Stromal cell of bone marrow (primary cell): Measurements from ENCODE around the gene TRIP6.
"Not testable (repeated sequence)": the region's sequence is repeated elsewhere in the genome, so short reads cannot be mapped to it uniquely, and the experiment has no call there.

Source experiments
- DNase-seq: peaks from one replicate; pipeline ENCODE4 v3.0.0-alpha.2; 2012; ENCODE audit warnings: low read depth

TRIP6 gene

DNA sequence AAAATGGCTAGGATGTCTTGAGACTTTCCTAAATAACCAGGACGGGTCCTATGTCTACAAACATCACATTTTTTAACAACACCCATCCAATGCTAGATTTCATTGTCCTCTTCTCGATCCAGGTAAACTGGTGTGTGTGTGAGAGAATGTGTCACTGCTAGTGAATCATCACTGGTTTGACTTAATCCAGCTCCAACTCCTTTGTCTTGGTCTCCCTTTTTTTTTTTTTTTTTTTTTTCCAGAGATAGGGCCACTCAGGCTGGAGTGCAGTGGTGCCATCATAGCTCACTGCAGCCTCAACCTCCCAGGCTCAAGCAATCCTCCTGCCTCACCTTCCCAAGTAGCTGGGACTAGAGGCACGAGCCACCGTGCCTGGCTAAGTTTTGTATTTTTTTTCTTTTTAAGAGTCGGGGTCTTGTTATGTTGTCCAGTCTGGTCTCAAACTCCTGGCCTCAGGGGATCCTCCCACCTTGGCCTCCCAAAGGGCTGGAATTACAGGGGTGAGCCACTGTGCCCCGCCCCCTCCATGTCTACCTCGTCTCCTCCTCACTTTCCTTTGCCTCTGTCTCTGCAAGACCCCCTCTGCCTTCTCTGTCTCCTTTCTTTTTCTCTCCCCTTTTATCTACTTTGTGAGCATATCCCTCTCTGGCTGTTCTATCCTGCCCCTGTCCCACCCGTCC is 24.5 kb downstream of the TRIP6 start:
- DNase-seq: no peak

DNA sequence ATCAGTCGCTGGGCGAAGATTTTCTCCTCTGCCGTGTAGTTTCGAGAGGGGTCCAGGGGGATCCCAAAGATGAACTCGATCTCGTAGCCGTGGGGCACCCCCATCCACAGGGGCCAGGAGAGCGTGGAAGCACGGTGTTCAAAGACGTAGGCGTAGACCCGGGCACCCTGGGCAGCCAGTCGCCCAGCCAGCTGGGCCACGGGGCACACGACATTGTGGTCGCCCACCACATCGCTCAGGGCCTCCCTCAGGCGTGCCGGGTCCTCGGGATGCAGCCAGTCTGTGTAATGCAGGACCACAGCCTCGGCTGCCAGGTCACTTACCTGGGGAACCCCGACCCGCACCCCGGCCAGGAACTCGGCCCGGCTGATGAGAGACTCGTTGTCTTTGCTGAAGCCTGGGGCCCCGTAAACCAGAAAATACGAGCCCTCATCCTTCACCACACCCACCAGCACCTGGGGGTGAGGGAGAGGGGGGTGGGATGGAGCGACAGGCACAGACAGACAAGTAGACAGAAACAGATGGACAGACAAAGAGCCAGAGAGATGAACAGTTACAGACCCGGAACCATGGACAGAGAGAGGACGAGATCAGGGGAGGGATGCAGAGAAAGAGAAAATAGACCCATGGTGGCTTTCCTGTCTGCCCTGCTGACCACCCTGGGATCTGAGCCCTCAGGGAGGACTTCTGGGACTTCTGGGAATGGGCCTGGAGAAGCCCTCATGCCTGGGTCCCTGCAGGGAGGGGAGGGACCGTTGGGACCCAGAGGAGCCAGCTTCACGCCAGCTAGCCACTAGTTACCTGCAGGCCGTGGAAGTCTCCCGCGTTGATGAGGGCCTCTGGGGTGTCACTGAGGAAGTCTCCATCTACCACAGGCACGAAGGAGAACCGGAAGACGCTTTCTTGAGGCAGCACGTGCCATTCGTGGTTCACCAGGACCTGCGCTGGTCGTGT is 25.5 kb downstream of the TRIP6 start:
- DNase-seq: no peak

DNA sequence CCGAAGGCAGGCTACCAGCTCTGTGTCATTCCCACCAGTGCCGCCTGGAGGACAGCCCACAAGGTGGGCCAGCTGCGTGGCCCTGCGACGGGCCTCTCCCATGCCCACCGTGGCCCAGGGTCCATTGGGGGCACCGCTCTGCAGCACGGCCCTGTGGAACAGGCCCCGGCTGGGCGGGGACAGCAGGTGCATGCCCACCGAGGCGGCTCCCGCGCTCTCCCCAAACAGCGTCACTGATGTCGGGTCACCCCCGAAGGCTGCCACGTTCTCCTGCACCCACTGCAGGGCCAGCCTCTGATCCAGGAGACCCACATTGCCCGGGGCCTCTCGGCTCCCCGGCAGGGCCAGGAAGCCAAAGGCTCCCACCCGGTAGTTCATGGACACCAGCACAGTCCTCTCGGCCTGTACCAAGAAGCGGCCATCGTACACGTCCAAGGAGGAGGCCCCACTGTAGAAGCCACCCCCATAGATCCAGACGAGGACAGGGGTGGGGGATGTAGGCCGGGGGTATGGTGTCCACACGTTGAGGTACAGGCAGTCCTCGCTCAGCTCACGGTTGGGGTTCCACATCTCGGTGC is 26.2 kb downstream of the TRIP6 start:
- DNase-seq: no peak

DNA sequence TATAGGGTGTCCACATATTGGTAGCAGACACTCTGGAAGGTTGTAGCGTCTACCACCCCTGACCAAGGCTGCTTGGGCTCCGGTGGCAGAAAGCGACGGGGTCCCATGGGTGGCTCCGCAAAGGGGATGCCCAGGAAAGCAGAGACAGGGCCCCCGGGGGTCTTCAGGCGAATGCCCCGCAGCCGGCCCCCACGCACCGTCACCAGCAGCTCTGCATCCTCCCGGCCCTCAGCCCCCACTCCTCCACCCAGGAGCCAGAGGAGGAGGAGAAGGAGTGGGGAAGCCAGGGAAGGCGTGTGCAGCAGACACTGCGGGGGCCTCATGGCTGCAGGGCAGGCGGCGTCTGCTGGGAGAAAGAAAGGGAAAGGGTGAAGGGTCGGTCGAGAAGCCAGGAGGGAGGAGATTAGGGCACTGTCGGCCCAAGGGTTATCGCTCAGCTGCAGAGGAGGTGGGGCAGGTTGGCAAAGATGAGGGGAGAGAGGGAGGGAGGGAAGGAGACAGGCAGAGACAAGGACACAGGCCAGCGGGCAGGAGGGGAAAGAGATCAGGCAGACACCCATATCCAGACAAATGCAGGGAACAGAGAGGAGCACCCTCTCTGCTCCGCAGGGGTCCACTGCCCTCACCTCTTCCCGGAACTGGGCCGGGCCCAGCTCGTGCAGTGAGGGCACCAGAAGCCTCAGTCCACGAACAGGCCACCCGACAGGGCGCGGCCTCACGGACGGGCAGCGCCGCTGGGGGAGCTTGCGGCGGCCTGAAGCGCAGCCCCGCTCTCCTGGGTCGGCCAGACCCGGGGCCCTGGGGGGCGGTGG is 26.9 kb downstream of the TRIP6 start:
- DNase-seq: no peak

DNA sequence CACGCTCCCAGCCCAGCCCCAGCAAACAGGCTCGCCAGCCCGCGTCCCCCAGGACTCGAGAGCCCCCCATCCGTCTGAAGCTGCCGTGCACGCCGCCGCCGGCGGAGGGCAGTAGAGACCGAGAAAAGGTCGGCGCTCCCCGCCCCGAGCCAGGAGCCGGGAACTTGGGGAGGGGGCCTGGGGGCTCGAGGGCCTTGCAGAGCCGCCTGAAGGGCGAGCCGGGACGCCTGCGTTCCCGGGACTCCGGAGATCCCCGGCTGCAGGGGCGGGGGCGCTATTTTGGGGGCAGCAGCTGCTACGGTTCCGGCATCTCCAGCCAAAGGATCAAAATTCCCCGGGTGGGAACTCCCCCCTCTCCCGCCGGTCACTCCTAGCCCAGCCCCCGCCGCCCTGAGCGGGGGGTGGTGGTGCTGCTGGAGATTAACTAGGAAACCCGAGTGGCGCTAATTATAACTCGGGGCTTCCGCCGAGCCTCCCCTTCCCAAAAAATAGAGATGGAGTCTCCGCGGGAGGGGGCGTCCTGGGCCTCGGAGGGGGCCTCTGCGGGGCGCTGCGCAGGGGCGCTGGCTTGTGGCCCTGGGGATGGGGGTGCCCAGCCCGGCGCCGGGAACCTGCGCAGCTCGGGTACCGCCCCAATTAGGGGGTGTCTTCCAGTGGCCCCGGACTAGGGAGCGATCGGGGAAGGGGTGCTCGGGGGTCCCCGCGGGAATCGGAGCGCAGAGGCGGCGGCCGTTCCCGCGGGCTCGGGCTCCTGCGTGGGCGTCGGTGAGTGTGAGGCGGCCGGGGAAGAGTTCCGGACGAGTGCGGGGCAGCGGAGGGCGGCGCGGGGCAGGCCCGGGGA is 27.9 kb downstream of the TRIP6 start:
- no peak for DNase-seq

DNA sequence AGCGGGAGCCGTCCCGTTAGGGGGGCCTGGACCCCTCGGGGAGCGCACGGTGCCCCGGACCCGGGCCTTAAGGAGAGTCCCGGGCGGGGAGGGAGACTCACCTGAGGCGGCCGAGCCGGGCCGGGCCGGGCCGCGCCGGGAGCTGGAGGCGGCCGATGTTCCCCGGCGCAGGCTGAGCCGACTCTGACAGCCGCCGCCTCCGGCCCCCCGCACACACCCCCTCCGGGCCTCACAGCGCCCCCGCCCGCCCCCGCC is 28.4 kb downstream of the TRIP6 start, which contains the start of gene ACHE:
ACHE (minus strand) TSS at position 188 of the 255 bp plus-strand sequence. CDS start 1,656 bp downstream, outside the sequence.
- no peak for DNase-seq

DNA sequence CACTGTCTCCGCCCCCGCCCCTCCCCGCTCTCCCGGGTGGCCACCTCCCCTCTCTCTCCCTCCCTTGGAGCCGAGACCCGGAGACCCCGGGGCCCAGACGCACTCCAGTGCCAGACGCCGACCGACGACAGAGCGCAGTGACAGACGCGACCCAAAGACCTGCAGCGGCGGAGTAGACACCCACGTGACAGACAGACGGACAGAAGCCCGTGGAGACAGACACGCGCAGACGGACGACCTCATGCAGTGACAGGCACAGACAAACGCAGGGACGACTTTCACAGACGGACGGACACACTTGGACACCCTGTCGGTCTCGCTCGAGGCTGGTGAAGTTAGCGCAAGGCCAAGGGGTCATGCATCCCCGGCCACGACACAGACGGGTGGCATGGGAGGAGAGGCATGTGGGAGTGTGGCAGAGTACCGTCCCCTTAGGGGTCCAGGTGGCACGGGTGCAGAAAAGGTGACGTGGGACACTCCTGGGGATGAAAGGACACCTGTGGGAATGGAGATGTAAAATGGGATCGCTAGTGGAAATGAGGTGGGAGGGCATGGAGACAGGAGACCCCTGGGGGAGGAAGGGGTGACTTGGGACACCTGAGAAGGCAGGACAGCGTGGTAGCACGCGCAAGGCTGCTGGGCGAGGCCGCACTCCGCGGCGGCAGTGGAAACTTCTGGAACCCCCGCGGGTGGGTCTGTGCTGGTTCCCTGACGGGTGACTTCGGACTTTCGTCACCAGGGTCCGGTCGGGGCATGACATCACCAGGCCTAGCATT is 29.0 kb downstream of the TRIP6 start:
- DNase-seq: no peak

DNA sequence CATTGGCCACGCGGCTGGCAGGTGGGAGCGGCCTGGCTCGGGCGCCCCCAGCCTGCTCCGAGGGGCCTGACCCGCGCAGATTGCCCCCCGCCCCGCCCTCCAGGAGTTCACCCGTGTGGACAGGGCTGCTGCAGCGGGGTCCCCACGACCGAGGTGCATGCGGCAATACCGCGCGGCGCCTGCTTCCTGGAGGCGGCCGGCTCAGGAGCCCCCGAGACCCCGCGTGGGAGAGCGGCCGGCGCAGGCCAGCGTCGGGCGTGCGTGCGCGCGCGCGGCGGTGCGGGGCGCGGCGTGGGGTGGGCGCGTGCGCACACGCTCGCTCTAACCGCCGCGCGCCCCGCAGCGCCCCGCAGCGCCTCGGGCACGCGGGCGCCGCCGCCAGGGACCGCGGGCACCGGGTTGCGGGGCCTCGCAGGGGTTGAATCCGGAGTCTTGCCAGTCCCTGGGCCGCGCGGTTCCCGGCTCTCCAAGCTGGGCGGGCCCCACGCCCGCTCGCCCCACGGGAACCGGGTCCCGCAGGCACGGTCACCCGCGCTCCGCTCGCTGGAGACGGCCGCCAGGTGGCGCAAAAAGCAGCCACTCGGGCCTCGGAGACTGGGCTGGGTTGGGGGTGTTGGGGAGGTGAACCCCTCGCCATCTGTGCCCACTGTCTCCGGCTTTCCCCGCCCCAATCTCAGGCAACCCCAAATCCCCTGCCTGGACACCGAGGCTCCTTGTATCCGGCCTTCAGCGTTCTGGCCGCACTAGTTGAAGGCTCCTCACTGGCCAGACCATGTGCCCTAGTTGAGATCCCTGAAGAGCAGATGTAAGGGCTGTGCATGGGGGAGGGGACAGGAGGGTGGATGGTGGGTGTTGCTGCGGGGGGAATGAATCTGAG is 29.8 kb downstream of the TRIP6 start:
- no peak for DNase-seq

DNA sequence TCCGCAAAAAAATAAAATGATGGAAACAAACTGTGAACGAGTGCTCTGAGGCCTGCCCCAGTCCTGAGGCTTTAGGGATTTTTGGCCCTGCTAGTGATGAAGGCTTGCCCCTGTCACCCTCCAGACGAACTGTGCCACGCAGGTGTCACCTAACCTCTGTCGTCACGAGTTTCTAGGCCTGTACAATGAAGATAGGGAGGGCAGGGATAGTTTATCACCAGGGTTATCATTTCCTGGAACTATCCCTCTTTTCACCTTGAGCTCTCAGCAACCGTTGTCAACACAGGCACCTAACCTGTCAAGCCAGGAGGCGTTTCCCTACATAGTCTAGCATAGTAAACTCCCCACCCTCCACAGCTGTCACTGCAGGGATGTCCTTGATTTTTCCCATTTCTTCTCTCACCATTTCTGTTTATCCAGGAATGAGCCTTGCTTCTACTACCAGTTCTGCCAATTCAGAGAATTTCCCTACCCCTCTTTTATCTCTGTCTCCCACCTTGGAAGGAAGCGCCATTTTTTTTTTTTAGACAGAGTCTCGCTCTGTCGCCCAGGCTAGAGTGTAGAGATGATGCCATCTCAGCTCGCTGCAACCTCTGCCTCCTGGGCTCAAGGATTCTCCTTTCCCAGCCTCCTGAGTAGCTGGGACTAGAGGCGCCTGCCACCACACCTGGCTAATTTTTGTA is 30.7 kb downstream of the TRIP6 start:
- DNase-seq: no peak

DNA sequence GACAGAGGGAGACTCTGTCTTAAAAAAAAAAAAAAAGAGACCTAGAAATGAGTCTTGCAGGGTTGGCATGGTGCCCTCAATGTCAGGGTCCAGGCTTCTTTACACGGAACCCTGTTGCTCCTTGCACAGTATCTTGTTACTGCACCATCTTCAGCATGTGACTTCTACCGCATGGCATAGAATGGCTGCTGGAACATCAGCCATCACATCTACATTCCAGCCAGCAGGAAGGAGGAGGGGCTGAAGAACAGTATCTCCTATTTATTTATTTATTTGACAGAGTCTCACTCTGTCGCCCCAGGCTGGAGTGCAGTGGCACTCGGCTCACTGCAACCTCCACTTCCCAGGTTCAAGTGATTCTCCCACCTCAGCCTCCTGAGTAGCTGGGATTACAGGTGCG is 32.2 kb downstream of the TRIP6 start:
- DNase-seq: no peak

DNA sequence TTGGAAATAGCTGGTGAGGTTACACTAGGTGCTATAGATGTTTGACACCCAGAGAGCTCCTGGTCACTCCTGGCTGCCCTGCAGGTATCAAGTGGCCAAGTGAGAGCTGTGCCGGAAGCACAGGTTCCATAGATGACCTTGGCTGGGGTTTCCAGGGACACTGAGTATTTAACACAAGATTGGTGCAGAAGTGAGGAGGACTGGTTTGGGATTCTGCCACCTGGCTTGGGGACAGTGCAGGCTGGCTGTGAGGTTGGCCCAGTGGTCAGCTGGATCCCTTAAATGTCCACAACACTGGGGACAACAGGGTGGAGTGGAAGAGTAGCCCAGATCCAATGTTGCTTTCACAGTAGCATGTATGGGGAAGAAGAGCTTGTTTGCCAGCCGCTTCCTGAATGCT is 33.8 kb downstream of the TRIP6 start:
- DNase-seq: no peak

DNA sequence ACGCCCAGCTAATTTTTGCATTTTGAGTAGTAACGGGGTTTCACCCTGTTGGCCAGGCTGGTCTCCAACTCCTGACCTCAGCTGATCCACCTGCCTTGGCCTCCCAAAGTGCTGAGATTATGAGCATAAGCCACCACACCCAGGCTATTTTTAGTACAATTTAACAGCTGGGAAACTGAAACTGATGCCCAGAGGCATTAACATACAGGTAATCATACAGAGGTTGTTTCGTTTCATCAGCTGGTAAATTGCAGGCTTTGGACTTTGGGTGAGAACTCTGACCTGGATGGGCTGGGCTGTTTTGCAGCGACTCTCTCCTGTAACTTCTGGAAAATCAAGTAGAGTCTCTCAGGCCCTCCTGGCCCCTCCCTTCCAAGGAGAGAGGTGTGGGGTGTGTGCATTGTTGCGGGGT is 34.7 kb downstream of the TRIP6 start:
- no peak for DNase-seq

DNA sequence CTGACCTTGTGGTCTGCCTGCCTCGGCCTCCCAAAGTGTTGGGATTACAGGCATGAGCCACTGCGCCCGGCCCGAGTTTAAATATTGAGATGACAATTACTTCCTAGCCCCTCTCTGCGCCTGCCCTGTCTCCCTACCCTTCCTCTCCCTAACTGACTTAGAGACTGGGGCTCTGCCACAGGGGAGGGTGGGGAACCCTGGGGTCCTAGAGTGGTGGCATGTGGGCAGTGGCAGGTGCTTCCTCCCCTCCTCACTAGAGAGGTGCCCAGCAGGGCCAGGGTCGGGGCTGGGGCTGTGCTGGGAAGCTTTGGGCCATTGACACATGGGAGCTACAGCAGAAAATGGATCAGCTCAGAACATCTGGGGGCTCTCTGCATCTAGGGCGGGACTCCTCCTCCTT is 35.5 kb downstream of the TRIP6 start:
- no peak for DNase-seq

DNA sequence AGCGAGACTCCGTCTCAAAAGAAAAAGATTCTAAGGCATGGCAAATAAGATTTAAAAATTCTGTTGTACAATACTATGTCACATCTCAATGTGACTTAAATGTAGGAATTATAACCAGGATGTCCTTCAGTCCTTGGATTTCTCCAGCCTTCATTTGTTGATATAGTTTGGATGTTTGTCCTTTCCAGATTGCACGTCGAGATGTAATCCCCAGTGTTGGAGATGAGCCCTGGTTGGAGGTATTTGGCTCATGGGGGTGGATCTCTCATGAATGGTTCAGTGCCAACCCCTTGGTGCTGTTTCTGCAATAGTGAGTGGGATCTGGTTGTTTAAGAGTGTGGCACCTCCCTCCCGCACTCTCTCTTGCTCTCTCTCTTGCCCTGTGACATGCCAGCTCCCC is 41.3 kb downstream of the TRIP6 start:
- DNase-seq: no peak

DNA sequence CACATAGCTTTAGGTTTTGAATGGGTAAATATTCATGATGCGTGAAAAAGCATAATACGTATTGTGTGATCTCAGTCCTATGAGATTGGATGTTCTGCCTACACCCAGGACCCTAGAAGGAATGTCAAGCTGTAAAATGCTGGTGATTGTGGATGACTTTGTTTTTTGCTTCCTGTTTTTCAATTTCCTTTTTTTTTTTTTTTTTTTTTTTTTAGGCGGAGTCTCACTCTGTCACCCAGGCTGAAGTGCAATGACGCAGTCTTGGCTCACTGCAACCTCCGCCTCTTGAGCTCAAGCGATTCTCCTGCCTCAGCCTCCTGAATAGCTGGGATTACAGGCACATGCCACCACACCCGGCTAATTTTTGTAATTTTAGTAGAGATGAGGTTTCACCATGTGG is 43.3 kb downstream of the TRIP6 start:
- not testable (repeated sequence) for DNase-seq

DNA sequence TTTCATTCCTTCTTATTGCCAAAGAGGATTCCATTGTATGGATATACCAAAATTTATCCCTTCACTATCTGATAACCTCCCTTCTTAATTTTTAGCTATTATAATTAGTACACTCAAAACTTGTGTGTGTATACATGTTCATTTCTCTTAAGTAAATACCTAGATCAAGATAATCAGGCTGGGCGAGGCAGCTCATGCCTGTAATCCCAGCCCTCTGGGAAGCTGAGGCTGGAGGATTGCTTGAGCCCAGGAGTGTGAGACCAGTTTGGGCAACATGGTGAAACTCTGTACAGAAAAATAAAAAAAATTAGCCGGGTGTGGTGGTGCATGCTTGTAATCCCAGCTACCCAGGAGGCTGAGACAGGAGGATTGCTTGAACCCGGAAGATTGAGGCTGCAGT is 44.3 kb downstream of the TRIP6 start:
- DNase-seq: no peak

DNA sequence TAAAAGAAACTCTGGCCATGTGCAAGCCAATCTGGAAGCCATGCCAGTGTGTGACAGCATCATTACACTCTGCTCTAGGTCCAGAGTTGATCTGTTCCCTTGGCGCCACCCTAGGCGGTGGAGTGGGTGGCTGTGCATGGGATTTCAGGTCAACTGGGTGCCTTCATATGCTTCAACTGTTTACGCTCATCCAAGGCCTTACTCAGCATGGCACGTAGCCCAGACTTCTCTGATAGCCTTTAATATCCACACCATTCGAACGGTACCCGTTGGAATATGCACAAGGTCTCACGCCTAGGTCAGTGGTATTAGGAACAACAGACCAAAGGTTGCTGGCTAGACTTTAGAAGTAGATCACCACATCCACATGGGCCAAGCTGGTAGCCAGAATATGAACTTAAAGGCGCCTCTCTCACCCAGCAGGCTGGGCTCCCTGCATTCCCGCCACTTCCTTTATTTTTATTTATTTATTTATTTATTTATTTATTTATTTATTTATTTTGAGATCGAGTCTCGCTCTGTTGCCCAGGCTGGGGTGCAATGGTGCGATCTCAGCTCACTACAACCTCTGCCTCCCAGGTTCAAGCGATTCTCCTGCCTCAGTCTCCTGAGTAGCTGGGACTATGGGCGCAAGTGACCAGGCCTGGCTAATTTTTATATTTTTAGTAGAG is 47.2 kb downstream of the TRIP6 start:
- DNase-seq: no peak

DNA sequence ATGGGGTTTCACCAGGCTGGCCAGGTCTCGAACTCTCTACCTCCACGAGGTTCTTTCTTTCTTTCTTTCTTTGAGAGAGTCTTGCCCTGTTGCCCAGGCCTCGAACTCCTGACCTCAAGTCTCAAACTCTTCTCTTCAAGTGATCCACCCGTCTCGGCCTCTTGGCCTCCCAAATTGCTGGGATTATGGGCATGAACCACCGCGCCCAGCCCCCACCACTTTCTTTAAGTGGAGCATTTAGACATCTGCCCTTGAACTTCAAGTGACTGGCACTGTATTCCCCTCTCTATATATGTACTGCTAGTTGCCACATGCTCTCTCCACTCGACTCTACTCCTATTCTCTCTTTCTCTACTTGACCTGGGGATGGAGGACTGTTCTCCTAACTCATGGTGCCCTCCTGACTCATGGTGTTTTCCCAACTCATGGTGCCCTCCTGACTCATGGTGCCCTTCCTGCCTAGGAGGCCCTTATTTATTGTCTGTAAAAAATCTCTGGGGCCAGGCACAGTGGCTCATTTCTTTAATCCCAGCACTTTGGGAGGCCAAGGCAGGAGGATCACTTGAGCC is 47.8 kb downstream of the TRIP6 start:
- DNase-seq: no peak
